ENCODE data around the gene ITM2C.

The ITM2C gene

DNA sequence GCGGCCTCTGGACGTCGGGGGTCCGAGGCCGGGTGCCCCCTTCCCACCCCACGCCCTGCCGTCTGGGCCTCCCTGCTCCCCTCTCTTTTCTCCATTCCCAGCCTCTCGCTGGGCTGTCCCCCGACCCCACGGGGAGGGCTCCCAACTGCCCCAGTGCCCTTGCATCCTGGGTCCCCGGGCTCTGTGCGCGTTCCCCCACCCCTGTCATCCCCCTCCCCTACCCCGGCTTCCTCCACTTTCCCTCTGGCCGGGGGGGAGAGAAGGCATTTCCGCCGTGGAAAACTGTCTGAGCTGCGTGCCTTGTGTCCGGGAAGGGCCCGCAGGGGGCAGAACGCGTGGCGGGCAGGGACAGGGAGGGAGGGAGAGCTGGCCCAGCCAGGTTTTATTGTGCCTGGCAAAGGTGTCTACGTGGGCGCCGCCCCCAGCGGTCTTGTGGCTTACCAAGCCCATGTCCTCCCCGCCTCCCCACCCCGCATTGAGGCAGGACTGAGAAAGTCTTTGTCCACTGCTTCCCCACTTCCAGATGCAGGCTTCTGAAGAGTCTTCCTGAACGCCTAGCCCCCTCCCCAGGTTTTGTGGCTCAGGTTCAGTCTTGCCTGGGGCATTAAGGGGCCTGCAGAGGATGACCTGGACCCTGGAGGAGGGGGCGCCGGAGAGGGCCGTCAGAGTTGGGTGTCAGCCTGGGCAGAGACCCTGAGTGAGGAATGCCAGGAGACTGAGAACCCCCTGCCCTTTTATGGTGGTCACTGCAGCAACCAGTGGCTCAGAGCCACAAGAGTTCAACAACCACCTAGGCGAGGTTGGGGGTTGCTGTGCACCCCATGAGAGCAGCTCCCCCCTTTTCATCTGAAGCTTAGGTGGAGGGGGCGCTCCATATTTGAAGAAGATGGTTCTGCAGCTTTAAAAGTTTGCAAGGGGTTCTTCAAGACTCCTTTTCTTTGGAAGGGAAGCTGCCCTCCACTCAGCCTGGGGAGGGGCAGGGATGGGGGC is 1.3 kb downstream of the ITM2C start:
- Histone ChIP-seq H3K36me3 (ENCODE audit: control insufficient read depth in 1 of 2, insufficient read depth in 2 of 2, low read length in 2 of 2) (no peaks in the 10 kb centered on the region), H3K9me3 (ENCODE audit: control insufficient read depth in 1 of 2, low read length in 2 of 2) (no peaks in the 10 kb centered on the region), H3K4me1 (ENCODE audit: control insufficient read depth in 1 of 2, insufficient read depth in 2 of 2, low read length in 2 of 2) (peaks cover 26 to 45% of the 10 kb centered on the region in 2 donors), H3K27me3 (ENCODE audit: control insufficient read depth in 1 of 2, insufficient read depth in 2 of 2, low read length in 2 of 2) (peaks cover 0 to 7% of the 10 kb centered on the region in 2 donors), H3K4me3 (ENCODE audit: low read depth in 1 of 2, low read length in 2 of 2) (peak overlapping the region; percentile 82 to 83), H3K27ac (ENCODE audit: low read depth, low read length) (no peak overlapping the region), H3K9ac (ENCODE audit: low read depth in 1 of 2, low read length in 2 of 2) (peak overlapping the region in 1 of 2 donors; percentile 77)

DNA sequence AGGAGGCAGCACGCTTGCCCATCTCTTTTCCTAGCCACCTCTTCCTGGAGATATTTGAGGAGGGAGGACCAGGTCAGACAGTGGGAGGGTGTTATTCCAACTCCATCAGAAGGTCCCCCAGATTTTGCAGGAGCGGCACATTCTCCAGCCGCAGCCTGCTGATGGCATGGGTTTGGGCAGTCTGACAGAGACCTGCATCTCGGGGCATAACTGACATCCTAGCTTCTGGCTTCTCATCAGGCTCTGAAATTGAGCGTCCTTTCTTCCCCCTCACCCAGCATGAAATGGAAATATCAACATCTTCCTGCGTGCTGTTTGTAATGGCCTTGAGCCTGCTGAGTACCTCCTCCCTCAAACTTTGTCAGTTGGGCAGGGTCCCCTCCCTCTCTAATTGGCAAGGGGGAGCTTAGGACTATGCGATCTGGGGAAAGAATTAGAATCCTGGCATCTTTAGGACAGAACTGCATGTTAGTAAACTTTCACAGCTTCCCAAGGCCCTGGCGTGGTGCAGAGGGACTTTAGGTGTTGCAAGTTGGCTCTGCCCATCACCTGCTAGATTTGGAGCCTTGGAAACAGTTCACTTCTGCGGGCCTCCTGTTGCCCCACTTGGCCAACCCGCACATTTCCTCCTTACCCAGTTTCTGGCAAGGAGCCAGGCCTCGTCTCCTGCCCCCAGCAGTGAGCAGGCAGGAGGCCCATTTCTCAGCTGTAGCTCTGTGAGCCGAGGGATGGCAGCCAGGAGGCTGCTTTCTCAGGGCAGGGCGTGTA is 2.2 kb downstream of the ITM2C start:
- peak overlapping the region in 1 of 2 donors; percentile 82 for H3K4me3 ChIP-seq (ENCODE audit: low read depth in 1 of 2, low read length in 2 of 2)
- H3K4me1 ChIP-seq (ENCODE audit: control insufficient read depth in 1 of 2, insufficient read depth in 2 of 2, low read length in 2 of 2): peaks cover 32 to 54% of the 10 kb centered on the region in 2 donors
- no peaks in the 10 kb centered on the region for H3K36me3 ChIP-seq (ENCODE audit: control insufficient read depth in 1 of 2, insufficient read depth in 2 of 2, low read length in 2 of 2)
- no peak overlapping the region for H3K9ac ChIP-seq (ENCODE audit: low read depth in 1 of 2, low read length in 2 of 2)
- no peak overlapping the region for H3K27ac ChIP-seq (ENCODE audit: low read depth, low read length)
- H3K27me3 ChIP-seq (ENCODE audit: control insufficient read depth in 1 of 2, insufficient read depth in 2 of 2, low read length in 2 of 2): peaks cover 0 to 7% of the 10 kb centered on the region in 2 donors
- no peaks in the 10 kb centered on the region for H3K9me3 ChIP-seq (ENCODE audit: control insufficient read depth in 1 of 2, low read length in 2 of 2)

DNA sequence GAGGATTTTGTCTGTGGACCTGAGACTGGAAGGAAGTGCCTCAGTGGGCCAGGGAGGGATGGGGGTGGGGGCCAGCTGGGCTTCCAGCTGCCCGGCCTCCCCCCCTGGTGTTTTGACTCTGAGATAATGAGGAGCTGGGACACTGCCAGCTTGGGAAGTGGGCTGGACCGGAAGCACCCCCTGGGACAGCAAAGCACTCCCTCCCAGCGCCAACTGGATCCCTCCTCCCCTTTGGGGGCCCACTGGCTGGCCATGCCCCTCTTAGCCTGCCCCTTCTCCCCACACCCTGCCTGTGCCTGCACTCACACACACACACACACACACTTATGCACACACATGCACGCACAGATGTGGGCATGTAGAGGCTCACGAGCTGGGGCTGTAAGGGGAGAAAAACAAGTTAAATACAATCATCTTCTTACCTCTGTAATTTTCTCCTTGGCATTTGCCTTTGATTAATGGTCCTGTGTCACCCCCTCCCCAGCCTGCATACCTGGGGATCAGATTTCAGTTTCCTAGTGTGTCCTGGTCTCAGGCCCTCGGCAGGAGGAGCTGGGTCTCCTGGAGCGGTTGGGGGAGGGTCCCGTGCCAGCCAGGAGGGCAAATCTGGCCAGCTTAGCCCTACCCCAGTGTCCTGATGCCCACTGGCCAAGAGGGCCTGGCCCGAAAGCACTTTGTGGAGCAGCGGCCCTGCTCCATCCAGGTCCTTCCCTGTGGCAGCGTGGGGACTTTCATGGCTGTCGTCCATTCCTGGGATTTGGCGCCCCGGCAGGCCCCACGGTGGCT is 3.6 kb downstream of the ITM2C start:
- H3K27me3 ChIP-seq (ENCODE audit: control insufficient read depth in 1 of 2, insufficient read depth in 2 of 2, low read length in 2 of 2): peaks cover 0 to 2% of the 10 kb centered on the region in 2 donors
- H3K9ac ChIP-seq (ENCODE audit: low read depth in 1 of 2, low read length in 2 of 2): no peak overlapping the region
- H3K9me3 ChIP-seq (ENCODE audit: control insufficient read depth in 1 of 2, low read length in 2 of 2): no peaks in the 10 kb centered on the region
- peaks cover 36 to 60% of the 10 kb centered on the region in 2 donors for H3K4me1 ChIP-seq (ENCODE audit: control insufficient read depth in 1 of 2, insufficient read depth in 2 of 2, low read length in 2 of 2)
- no peaks in the 10 kb centered on the region for H3K36me3 ChIP-seq (ENCODE audit: control insufficient read depth in 1 of 2, insufficient read depth in 2 of 2, low read length in 2 of 2)
- H3K27ac ChIP-seq (ENCODE audit: low read depth, low read length): no peak overlapping the region
- H3K4me3 ChIP-seq (ENCODE audit: low read depth in 1 of 2, low read length in 2 of 2): no peak overlapping the region

DNA sequence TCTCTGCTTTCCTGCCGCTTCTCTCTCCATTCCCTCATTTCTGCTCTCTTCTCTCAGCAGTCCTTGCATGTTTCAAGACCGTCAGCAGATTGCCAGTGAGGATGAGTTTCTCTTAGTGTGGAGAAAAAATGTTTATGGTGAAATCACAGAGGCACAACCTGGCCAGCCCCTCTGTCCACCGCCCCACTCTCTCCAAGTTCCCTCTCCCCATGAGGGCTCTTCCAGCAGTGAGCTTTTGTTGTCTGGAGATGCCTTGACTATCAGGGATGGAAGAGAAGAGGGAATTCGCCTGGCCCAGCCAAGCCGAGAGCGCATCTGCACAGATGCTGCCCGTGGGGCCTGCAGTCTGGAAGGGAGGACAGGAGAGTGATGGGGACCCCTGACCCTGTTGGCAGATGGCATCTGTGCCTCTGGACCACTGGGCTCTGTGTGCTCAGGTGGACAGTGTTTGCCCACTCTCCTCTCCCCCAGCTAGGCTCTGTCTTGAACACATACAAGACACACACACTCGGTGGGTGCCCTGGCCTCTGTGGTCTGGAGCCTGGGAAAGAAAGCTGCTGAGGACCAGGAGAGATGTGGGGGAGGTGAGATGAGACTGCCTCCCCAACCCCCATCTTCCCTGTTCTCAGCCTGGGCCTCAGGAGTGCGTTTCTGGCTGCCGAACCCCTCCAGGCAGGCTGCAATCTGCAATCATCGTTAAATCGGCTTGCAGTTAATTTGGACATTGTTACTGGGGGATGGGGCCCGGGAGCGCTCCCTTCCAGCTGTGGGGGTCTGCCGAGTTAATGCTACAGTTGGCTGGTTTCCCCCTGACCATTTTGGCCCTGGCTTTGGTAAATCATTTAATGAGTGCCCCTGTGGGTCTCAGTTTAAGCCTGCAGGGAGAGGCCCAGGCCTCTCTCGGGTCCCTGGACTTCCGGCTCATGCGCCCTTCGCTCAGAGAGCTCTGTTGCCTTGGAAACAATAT is 4.5 kb downstream of the ITM2C start:
- H3K27me3 ChIP-seq (ENCODE audit: control insufficient read depth in 1 of 2, insufficient read depth in 2 of 2, low read length in 2 of 2): no peaks in the 10 kb centered on the region
- no peak overlapping the region for H3K27ac ChIP-seq (ENCODE audit: low read depth, low read length)
- H3K4me1 ChIP-seq (ENCODE audit: control insufficient read depth in 1 of 2, insufficient read depth in 2 of 2, low read length in 2 of 2): peaks cover 36 to 61% of the 10 kb centered on the region in 2 donors
- no peak overlapping the region for H3K9ac ChIP-seq (ENCODE audit: low read depth in 1 of 2, low read length in 2 of 2)
- no peak overlapping the region for H3K4me3 ChIP-seq (ENCODE audit: low read depth in 1 of 2, low read length in 2 of 2)
- no peaks in the 10 kb centered on the region for H3K9me3 ChIP-seq (ENCODE audit: control insufficient read depth in 1 of 2, low read length in 2 of 2)
- H3K36me3 ChIP-seq (ENCODE audit: control insufficient read depth in 1 of 2, insufficient read depth in 2 of 2, low read length in 2 of 2): no peaks in the 10 kb centered on the region

DNA sequence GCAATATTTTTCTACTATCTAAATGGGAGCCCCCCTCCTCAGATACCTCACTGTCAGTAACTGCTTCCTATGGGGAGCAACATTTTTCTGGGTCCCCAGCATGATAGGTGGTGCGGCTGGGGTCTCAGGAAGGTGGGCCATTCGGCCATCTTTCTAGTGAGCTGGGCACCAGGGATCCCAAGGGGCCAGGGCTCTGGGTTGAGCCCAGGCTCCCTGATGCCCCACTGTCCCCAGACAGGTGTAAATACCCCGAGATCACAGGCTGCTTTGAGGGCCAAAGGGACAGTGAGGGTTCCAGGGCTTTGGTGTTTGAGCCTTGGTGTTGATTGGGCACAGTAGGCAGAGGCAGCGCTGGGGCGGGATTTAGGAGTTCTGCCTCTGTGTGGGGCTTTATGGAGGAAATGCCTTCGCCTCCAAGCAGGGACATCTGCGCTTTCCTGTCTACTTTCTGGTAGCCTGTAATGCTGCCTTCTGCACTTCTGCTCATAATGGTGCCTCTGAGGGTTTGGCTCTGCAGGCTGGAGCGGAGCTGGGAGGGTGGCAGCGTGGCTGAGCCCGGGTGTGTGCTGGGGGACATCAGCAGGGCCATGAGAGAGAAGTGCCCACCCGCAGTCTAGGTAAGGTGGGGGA is 5.3 kb downstream of the ITM2C start:
- no peaks in the 10 kb centered on the region for H3K9me3 ChIP-seq (ENCODE audit: control insufficient read depth in 1 of 2, low read length in 2 of 2)
- peaks cover 0 to 4% of the 10 kb centered on the region in 2 donors for H3K36me3 ChIP-seq (ENCODE audit: control insufficient read depth in 1 of 2, insufficient read depth in 2 of 2, low read length in 2 of 2)
- no peak overlapping the region for H3K4me3 ChIP-seq (ENCODE audit: low read depth in 1 of 2, low read length in 2 of 2)
- no peaks in the 10 kb centered on the region for H3K27me3 ChIP-seq (ENCODE audit: control insufficient read depth in 1 of 2, insufficient read depth in 2 of 2, low read length in 2 of 2)
- H3K9ac ChIP-seq (ENCODE audit: low read depth in 1 of 2, low read length in 2 of 2): no peak overlapping the region
- peaks cover 36 to 63% of the 10 kb centered on the region in 2 donors for H3K4me1 ChIP-seq (ENCODE audit: control insufficient read depth in 1 of 2, insufficient read depth in 2 of 2, low read length in 2 of 2)
- H3K27ac ChIP-seq (ENCODE audit: low read depth, low read length): peak overlapping the region; percentile 10

DNA sequence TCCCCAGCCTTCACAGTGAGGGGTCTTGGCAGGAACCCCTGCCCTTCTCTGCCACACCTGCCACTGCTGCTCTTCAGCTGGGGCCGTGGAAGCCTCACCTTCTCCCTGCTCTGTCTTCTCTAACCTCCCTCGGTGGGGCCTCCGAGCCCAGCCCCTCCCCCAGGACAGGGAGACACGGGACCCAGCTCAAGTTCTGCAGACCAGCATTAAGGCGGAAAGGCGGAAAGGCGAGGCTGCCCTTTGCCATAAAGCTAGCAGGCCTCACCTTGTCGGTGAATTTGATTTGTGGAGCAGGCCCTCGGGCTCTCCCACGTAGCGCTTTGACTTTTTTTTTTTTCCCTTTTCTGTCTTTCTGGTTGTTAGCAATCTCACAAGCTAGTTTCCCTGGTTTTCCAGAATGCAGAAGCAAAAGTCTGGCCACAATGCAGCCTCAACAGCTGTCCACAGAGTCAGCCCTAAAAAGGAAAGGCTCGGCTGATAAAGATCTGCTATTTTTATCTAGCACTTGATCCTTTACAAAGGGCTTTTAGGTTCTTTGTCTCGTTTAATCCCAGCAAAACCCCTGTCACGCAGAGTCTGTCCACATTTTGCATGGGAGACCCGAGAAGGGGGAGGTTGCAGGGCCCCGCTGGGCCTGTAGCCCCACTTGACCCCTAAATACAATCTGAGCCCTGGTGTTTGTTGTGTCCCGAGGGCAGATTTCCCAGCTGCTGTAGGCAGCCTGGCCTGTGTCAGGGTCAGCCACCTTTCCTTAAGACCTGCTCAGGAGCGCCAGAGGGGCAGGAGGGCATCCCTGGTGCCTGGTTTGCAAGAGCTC is 6.0 kb downstream of the ITM2C start:
- Histone ChIP-seq H3K4me3 (ENCODE audit: low read depth in 1 of 2, low read length in 2 of 2) (no peak overlapping the region), H3K4me1 (ENCODE audit: control insufficient read depth in 1 of 2, insufficient read depth in 2 of 2, low read length in 2 of 2) (peaks cover 36 to 65% of the 10 kb centered on the region in 2 donors), H3K9ac (ENCODE audit: low read depth in 1 of 2, low read length in 2 of 2) (no peak overlapping the region), H3K36me3 (ENCODE audit: control insufficient read depth in 1 of 2, insufficient read depth in 2 of 2, low read length in 2 of 2) (peaks cover 0 to 5% of the 10 kb centered on the region in 2 donors), H3K27ac (ENCODE audit: low read depth, low read length) (peak overlapping the region; percentile 10), H3K9me3 (ENCODE audit: control insufficient read depth in 1 of 2, low read length in 2 of 2) (no peaks in the 10 kb centered on the region), H3K27me3 (ENCODE audit: control insufficient read depth in 1 of 2, insufficient read depth in 2 of 2, low read length in 2 of 2) (no peaks in the 10 kb centered on the region)

DNA sequence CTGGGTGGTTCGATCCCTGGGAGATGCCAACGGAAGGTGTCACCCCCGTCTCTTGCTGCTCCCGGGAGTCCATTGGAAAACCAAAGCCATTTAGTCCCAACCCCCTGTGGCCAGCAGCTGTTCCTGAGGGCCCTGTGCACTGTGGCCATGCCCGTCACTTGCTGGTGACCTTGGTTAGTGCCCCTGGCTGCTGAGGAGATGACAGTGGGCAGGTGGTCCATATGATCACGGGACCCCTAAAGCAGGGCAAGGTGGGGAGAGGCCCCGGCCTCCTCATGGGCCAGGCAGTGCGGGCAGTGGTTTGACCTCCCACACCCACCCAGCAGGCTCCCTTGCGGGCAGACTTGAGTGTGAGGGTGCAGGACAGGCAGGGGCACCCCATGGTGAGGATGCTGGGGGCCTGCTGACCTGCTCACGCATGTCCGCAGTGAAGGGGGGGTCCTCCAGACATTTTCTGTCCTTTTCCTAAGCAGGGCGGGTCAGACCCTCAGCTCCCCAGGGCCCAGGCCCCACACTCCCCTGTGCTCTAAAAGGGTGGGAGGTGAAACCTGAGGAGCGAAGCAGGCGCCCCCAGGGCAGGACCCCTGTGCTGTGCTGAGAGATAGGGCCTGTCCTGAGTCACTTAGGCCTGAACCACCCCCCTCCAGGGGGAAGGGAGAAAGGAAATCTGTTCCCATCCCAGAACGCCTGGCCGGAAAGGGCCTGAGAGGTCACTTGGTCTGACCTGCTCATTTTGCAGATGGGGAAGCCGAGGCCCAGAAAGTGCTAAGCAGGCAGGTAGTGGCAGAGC is 6.8 kb downstream of the ITM2C start:
- Histone ChIP-seq H3K27me3 (ENCODE audit: control insufficient read depth in 1 of 2, insufficient read depth in 2 of 2, low read length in 2 of 2) (no peaks in the 10 kb centered on the region), H3K4me3 (ENCODE audit: low read depth in 1 of 2, low read length in 2 of 2) (no peak overlapping the region), H3K27ac (ENCODE audit: low read depth, low read length) (no peak overlapping the region), H3K9me3 (ENCODE audit: control insufficient read depth in 1 of 2, low read length in 2 of 2) (no peaks in the 10 kb centered on the region), H3K4me1 (ENCODE audit: control insufficient read depth in 1 of 2, insufficient read depth in 2 of 2, low read length in 2 of 2) (peaks cover 28 to 57% of the 10 kb centered on the region in 2 donors), H3K9ac (ENCODE audit: low read depth in 1 of 2, low read length in 2 of 2) (no peak overlapping the region), H3K36me3 (ENCODE audit: control insufficient read depth in 1 of 2, insufficient read depth in 2 of 2, low read length in 2 of 2) (peaks cover 0 to 6% of the 10 kb centered on the region in 2 donors)
